HG03095 (cell line): ENCODE measurements around the gene C1orf167.

Source experiments
- ATAC-seq: cut with Tn5 transposase; IDR thresholded peaks from one replicate; pipeline ENCODE4 v1.9.1; 2021; ENCODE audit warnings: moderate library complexity; ENCODE audit not compliant: unreplicated experiment

C1orf167 gene

GRCh38 chr1:11782127-11782708, 20.2 kb downstream of the C1orf167 start:
- ATAC-seq: no peak

DNA sequence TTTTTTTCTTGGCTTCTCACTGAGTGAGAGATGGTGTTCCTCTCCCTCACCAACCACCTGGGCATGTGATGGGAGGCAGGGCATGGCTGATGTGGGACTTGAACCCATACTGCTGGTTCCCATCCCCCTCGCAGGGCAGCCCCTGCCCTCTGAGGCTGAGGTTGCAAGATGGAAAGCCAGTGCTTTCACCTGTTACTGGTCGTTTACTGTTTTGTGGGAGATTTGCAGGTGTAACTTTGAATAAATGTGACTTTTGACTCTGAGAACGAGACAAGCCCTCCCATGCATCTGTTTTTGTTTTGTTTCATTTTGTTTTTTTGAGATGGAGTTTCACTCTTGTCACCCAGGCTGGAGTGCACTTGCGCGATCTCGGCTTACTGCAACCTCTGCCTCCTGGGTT, 21.6 kb downstream of the C1orf167 start:
- no peak for ATAC-seq

- ATAC-seq: no peak
These were observed 22.4 kb downstream of the C1orf167 start for GRCh38 chr1:11784256-11784992.

GRCh38 chr1:11784993-11785769, 23.2 kb downstream of the C1orf167 start:
- ATAC-seq: peak; percentile 53

- ATAC-seq: no peak
These were observed 24.2 kb downstream of the C1orf167 start for GRCh38 chr1:11786168-11786567.

DNA sequence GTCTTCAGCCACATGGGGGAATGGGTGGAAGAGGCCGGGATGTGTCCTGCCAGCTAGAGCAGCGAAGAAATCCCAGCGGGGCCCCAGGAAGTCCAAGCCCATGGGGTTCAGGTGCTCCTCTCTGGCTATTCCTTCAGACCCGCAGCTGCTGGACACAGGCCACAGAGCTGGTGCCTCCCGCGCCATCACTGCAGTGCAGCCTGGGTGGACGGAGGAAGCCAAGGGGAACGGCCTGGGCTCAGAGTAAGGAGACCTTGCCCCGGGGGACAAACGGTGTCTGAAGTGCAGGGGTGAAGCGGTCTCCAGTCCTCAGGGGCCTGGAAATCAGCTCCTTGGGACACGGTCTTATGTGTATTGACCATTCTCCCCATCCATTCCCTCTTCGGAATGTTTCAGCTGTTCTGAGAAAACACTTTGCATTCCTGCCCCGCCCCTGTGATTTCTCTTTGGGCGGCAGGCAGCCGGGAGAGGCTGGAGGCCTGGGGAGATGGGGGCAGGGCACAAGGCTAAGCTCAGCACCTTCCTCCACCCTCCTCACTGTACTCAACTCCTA, 25.3 kb downstream of the C1orf167 start:
- ATAC-seq: no peak

GRCh38 chr1:11787804-11788436, 25.9 kb downstream of the C1orf167 start:
- ATAC-seq: no peak

- ATAC-seq: no peak
These were observed 26.6 kb downstream of the C1orf167 start for GRCh38 chr1:11788549-11789053.

- ATAC-seq: no peak
These were observed 27.4 kb downstream of the C1orf167 start for GRCh38 chr1:11789126-11790067.

DNA sequence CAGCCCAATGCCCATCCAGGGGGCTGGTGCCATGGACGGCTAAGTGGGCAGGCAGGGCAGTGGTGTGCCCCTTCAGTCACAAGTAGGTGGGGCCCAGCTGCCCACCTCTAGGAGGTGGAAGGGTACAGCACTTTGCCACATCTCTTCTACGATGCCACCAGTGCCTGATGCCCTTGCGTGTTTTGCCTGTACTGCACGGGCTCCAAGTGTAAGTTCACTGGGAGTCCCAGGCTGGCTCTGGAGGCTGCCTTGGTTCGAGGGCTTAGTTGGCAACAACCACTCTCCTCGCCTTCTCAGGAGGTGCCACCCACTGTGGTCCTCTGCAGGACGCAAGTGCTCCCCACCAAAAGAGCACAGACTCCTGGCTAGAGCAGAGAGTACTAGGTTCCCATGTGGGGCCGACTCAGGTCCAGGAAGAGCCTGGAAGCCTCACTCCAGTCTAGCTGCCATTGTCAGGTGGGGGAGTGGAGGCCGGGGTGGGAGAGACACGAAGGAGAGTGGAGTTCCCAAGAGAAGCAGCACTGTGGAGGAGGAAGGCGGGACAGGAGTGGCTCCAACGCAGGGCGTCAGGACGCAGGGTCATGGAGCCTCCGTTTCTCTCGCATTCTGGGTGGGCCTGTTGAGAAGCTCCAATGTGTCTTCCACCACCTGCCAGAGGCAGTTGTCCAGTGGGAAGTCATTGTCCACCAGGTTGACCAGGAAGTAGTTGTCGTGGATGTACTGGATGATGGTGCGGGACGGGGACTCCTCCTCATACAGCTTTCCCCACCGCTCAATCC, 28.3 kb downstream of the C1orf167 start:
- no peak for ATAC-seq

GRCh38 chr1:11790880-11791715, 29.1 kb downstream of the C1orf167 start:
- no peak for ATAC-seq

DNA sequence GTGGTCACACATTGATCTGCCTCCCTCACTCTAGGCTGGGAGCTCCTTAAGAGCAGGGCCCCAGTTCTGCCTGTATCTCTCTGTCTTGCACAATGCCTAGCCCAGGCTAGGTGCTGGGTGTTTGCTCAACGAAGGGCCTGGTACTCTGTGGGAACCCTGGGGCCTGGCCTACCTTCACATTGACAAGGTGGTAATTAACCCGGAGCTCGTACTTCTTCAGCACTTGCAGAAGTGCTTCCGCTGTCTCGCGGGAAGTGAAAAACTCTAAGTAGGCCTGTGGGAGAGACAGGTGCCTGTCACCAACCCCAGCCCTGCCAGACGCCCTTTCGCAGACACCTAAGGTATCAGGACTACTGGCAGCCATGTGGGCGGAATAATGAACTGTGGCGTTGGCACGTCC, 30.1 kb downstream of the C1orf167 start:
- ATAC-seq: no peak

DNA sequence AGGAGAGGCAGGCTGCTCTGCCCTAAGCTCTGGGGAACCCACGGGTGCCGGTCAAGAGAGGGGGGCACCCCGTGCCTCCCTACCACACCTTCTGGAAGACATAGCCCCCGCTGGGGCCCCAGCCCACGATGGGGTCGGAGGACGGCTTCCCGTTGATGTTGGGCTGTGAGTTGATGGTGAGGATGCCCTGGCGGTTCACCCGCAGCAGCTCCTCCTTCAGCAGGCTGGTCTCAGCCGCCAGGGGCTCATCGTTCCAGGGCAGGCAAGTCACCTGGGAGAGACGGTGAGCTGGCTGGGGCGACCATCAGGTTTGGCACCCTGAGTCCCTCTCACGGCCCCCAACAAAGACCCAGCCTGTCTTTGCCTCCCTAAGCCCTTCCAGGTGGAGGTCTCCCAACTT, 31.8 kb downstream of the C1orf167 start:
- no peak for ATAC-seq

- ATAC-seq: no peak
These were observed 32.6 kb downstream of the C1orf167 start for GRCh38 chr1:11794446-11795237.

- ATAC-seq: no peak
These were observed 33.4 kb downstream of the C1orf167 start for GRCh38 chr1:11795238-11795890.

DNA sequence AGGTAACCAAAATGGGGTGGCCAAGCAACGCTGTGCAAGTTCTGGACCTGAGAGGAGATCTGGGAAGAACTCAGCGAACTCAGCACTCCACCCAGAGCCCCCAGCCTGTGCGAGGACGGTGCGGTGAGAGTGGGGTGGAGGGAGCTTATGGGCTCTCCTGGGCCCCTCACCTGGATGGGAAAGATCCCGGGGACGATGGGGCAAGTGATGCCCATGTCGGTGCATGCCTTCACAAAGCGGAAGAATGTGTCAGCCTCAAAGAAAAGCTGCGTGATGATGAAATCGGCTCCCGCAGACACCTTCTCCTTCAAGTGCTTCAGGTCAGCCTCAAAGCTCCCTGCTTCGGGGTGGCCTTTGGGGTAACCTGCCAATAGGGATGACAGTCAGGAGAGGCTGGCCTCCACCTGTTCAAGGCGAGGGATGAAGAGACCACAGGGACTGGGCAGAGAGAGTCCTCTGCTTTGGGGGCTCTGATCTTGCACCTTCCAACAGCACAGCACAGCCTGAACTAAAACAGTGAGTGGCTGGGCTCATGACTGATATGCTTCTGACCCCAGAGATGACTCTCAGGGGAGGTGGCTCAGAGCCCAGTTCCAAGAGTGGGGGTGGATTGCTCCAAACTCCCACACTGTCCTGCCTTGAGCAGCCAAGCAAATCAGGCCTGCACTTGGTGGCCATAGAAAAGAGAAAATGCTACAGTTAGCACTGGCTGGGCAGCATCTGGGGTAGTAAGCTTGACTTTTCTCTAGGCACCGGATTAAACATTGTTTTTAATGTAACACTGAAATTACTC, 34.2 kb downstream of the C1orf167 start:
- no peak for ATAC-seq
